DND-41 (cell line): Measurements from ENCODE around the gene SULT2B1.

Experiments used
- ATAC-seq: fragments of 200-7000 bp; cut with Tn5 transposase; 3 replicates; pipeline ENCODE4 v1.9.1; 2021; ENCODE audit warnings: low read depth; ENCODE audit not compliant: insufficient read depth
- DNase-seq: peaks from one replicate; pipeline ENCODE4 v3.0.0-alpha.2; 2020
- H2AFZ ChIP-seq: 2 replicates; pipeline ENCODE4 v1.6.0; 2012; ENCODE audit warnings: low read depth, low read length
- H3K27ac ChIP-seq: 2 replicates; pipeline ENCODE4 v1.5.1; 2012; ENCODE audit warnings: low read length, inconsistent platforms
- H3K27me3 ChIP-seq: fragments of 200-600 bp; sonication (generic); 2 replicates; pipeline ENCODE4 v1.6.0; 2012; ENCODE audit warnings: low read length, mild to moderate bottlenecking, inconsistent platforms; ENCODE audit not compliant: insufficient read depth, poor library complexity
- H3K36me3 ChIP-seq: 2 replicates; pipeline ENCODE4 v1.5.1; 2012; ENCODE audit warnings: low read length, inconsistent platforms; ENCODE audit not compliant: insufficient read depth
- H3K4me1 ChIP-seq: 2 replicates; pipeline ENCODE4 v1.5.1; 2012; ENCODE audit warnings: mild to moderate bottlenecking, low read length; ENCODE audit not compliant: insufficient read depth
- H3K4me2 ChIP-seq: 2 replicates; pipeline ENCODE4 v1.6.0; 2012; ENCODE audit warnings: mild to moderate bottlenecking, moderate library complexity, low read length, inconsistent platforms; ENCODE audit not compliant: insufficient read depth
- H3K4me3 ChIP-seq, 2 experiments: fragments of 200-600 bp in 1 of 2; shearing (Covaris generic) in 1 of 2; 2 replicates each; pipeline ENCODE4 v1.5.1; 2012 to 2016; ENCODE audit warnings: inconsistent platforms in 2 of 2, low read length in 2 of 2, mild to moderate bottlenecking in 2 of 2, low read depth in 1 of 2, moderate library complexity in 1 of 2
- H3K79me2 ChIP-seq: 2 replicates; pipeline ENCODE4 v1.6.0; 2012; ENCODE audit warnings: low read length, inconsistent platforms; ENCODE audit not compliant: insufficient read depth
- H3K9ac ChIP-seq: 2 replicates; pipeline ENCODE4 v1.6.0; 2012; ENCODE audit warnings: low read depth, mild to moderate bottlenecking, inconsistent platforms, low read length, moderate library complexity
- H3K9me3 ChIP-seq: 2 replicates; pipeline ENCODE4 v1.5.1; 2012; ENCODE audit warnings: low read length, moderate library complexity, mild to moderate bottlenecking, inconsistent platforms; ENCODE audit not compliant: insufficient read depth, severe bottlenecking
- H4K20me1 ChIP-seq: 2 replicates; pipeline ENCODE4 v1.6.0; 2012; ENCODE audit warnings: low read length; ENCODE audit not compliant: insufficient read depth
- EZH2 ChIP-seq: IDR thresholded peaks from 3 replicates; pipeline ENCODE4 v1.6.1; 2012; ENCODE audit warnings: borderline replicate concordance, low read depth, mild to moderate bottlenecking, moderate library complexity, low read length, inconsistent platforms; ENCODE audit not compliant: severe bottlenecking
- TF ChIP-seq, protein P1 (sequence below): IDR thresholded peaks from 2 replicates; pipeline ENCODE4 v1.5.1; 2012; ENCODE audit warnings: borderline replicate concordance, low read length, moderate library complexity, mild to moderate bottlenecking; ENCODE audit not compliant: poor library complexity, severe bottlenecking; ENCODE audit errors: extremely low read depth

The SULT2B1 gene

DNA sequence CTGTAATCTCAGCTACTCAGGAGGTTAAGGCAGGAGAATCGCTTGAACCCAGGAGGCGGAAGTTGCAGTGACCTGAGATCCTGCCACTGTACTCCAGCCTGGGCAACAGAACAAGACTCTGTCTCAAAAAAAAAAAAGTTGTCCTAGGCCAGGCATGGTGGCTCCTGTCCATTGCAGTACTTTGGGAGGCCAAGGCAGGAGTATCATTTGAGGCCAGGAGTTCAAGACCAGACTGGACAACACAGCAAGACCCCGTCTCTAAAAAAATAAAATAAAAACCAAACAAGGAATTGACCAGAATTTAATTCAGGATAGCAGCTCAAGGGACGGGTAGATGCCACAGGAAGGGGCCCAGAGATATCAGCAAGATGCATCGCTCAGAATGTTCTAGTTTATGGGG, 4.9 kb downstream of the SULT2B1 start:
- Histone ChIP-seq H3K27me3 (no peaks in the 10 kb centered on the region), H3K4me1 (no peaks in the 10 kb centered on the region), H3K27ac (no peak overlapping the region), H3K79me2 (no peaks in the 10 kb centered on the region), H3K36me3 (no peaks in the 10 kb centered on the region), H2AFZ (no peak overlapping the region), H3K9me3 (no peaks in the 10 kb centered on the region), H4K20me1 (no peaks in the 10 kb centered on the region), H3K4me3 (no peak overlapping the region), H3K9ac (no peak overlapping the region), H3K4me2 (no peak overlapping the region)
- no peak for TF ChIP-seq EZH2
- TF ChIP-seq, protein P1, sequence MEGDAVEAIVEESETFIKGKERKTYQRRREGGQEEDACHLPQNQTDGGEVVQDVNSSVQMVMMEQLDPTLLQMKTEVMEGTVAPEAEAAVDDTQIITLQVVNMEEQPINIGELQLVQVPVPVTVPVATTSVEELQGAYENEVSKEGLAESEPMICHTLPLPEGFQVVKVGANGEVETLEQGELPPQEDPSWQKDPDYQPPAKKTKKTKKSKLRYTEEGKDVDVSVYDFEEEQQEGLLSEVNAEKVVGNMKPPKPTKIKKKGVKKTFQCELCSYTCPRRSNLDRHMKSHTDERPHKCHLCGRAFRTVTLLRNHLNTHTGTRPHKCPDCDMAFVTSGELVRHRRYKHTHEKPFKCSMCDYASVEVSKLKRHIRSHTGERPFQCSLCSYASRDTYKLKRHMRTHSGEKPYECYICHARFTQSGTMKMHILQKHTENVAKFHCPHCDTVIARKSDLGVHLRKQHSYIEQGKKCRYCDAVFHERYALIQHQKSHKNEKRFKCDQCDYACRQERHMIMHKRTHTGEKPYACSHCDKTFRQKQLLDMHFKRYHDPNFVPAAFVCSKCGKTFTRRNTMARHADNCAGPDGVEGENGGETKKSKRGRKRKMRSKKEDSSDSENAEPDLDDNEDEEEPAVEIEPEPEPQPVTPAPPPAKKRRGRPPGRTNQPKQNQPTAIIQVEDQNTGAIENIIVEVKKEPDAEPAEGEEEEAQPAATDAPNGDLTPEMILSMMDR = no peak
- ATAC-seq (no peak), DNase-seq (no peak)

DNA sequence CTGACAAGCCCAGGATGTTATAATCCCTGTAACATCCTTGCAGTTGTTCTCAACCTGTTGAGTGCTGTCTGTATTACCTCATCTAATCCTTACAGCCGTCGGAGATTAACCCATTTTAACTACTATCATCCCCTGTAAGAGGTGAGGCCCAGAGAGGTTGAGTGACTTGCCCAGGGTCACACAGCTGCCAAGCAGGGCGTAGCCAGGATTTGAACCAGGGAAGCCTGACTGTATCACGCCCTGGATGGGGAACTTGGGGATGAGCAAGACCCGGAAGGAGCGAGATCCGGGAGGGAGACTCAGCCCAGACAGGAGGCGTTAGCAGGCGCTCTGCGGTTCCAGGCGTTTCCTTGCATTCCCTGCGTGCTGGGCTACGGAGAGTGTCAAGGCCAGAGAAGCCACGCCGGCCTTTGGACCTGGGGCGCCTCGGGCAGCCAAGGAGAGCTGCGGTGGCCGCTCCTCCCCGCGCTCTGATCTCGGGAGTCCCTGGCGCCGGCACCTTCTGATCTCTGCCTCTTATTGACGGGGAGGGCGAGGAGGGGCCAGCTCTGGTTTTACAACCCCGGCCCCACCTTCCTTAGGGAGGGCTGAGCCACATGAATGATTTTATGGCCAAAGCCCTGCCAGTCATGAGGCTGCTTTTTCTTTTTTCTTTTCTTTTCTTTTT, 6.2 kb downstream of the SULT2B1 start:
- Histone ChIP-seq H2AFZ (no peak overlapping the region), H3K27ac (no peak overlapping the region)

DNA sequence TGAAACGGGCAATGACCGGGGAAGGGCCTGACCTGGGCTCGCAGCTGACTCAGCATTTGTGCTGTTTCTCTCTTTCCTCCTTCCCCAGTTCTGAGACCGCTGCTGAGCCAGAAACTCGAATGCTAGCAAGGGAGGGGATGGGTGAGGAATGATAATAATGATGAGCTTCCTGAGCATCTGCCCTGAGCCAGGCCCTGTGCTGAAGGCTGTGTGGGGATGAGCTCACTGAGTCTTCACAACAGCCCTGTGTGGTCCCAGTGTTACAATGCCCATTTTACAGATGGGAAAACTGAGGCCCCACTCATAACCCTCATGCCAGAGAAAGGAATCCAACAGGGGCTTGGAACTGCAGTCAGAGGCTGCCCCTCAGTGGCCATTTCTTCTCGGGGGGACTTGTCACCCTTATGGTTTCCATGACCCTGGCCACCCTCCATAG, 8.1 kb downstream of the SULT2B1 start:
- H3K9ac ChIP-seq = no peak overlapping the region
- no peak for ATAC-seq
- peak; percentile 13 for DNase-seq
- H3K9me3 ChIP-seq = no peaks in the 10 kb centered on the region
- H4K20me1 ChIP-seq = no peaks in the 10 kb centered on the region
- no peaks in the 10 kb centered on the region for H3K79me2 ChIP-seq
- no peaks in the 10 kb centered on the region for H3K36me3 ChIP-seq
- no peak overlapping the region for H3K4me3 ChIP-seq
- H3K27me3 ChIP-seq = no peaks in the 10 kb centered on the region
- no peaks in the 10 kb centered on the region for H3K4me1 ChIP-seq
- H3K4me2 ChIP-seq = no peak overlapping the region
- TF ChIP-seq EZH2 = no peak
- TF ChIP-seq, protein P1 = peak; percentile 37
- no peak overlapping the region for H3K27ac ChIP-seq
- H2AFZ ChIP-seq = no peak overlapping the region

More for the DNA sequence above, 6.2 kb downstream of the SULT2B1 start:
- H3K4me2 ChIP-seq = no peak overlapping the region
- no peaks in the 10 kb centered on the region for H3K4me1 ChIP-seq
- TF ChIP-seq EZH2 = no peak
- TF ChIP-seq, protein P1 = no peak
- H3K9ac ChIP-seq = no peak overlapping the region
- no peak overlapping the region for H3K4me3 ChIP-seq
- no peaks in the 10 kb centered on the region for H3K36me3 ChIP-seq
- H3K27me3 ChIP-seq = no peaks in the 10 kb centered on the region
- no peaks in the 10 kb centered on the region for H3K9me3 ChIP-seq
- H3K79me2 ChIP-seq = no peaks in the 10 kb centered on the region
- no peaks in the 10 kb centered on the region for H4K20me1 ChIP-seq
- ATAC-seq = no peak
- DNase-seq = no peak

DNA sequence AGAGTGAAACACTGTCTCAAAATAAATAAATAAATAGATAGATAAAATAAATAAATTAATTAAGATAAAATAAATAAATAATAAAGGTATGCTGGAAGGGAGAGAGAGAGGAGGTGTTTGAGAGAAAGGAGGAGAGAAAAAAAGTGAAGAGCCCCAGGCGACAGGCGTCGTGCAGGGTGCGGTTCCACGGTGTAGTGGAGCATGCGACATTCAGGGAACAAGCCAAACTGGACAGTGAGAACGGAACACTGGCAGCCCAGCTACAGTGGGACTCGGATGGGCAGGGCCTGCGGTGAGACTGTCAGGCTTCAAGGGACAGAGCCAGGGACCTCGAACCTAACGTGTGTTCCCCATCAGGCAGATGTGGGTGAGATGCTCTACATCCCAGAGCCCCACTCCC, 9.4 kb downstream of the SULT2B1 start:
- no peaks in the 10 kb centered on the region for H3K79me2 ChIP-seq
- H3K4me1 ChIP-seq = no peaks in the 10 kb centered on the region
- no peak for DNase-seq
- H4K20me1 ChIP-seq = no peaks in the 10 kb centered on the region
- H3K36me3 ChIP-seq = no peaks in the 10 kb centered on the region
- H2AFZ ChIP-seq = no peak overlapping the region
- TF ChIP-seq, protein P1 = no peak
- TF ChIP-seq EZH2 = no peak
- no peak overlapping the region for H3K4me2 ChIP-seq
- H3K9me3 ChIP-seq = no peaks in the 10 kb centered on the region
- no peaks in the 10 kb centered on the region for H3K27me3 ChIP-seq
- ATAC-seq = no peak
- H3K27ac ChIP-seq = no peak overlapping the region
- H3K4me3 ChIP-seq = no peak overlapping the region
- H3K9ac ChIP-seq = no peak overlapping the region
